Measurements from ENCODE around the gene MIEF2.

Gene MIEF2

DNA sequence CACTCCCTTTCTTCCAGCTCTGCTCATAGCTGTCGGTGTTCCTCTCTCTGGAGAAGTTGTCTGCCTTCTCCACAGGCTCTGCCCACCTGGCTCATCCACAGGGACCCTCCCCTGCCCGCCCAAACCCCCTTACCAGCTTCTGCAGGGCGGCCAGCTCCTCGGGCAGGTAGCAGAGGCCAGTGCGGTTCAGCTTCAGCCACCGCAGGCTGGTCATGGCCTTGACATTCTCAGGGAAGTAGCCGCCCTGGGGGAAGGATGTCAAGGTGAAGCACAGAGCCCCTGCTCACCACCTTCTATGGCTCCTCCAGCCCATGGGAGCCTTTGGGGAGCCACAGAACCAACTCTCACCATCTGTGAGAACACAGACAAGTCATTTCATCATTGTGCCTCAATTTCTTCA, 3.7 kb upstream of the MIEF2 start:
- DNase-seq (ENCODE audit: low read depth): no peak

- DNase-seq (ENCODE audit: low read depth): no peak
These were observed 3.0 kb upstream of the MIEF2 start for GRCh38 chr17:18257268-18257981.

GRCh38 chr17:18257982-18258355, 2.5 kb upstream of the MIEF2 start:
- no peak for DNase-seq (ENCODE audit: low read depth)

DNA sequence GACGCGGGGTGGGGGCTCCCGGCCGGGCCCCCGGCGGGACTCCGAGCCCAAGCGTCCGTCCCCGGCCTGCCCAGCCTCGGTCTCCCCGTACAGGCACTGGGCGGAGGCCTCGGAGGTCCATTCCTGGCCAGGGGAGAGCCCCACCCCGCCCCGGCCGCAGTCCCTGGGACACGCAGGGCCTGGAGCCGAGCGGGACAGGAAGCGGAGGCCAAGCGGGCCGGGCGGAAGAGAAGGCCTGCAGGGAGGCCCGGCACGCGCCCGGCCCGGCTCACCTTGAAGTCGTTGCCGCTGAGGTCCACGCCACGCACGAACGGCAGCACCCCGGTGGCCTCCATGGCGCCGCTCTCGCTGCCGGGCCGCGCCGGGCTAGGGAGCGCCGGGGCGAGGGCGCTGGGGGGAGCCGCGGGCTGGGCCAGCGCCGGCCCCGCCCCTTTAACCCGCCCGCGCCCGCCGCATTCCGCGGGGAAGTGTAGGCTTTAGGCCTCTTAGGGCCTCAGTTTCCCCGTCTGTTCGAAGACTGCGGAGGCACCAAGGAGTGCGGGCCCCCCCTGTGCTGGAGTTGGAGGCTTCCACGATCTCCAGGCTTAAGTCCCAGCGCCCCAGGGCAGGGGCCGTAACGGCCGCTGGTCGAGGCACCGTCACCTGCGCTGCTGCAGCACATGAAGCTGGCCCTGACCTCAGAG, 2.0 kb upstream of the MIEF2 start, which contains the start of gene FLII:
FLII (minus strand) TSS at position 383 of the 683 bp plus-strand sequence; CDS start at position 335, 48 bp downstream.
- peak; percentile 47 for DNase-seq (ENCODE audit: low read depth)

DNA sequence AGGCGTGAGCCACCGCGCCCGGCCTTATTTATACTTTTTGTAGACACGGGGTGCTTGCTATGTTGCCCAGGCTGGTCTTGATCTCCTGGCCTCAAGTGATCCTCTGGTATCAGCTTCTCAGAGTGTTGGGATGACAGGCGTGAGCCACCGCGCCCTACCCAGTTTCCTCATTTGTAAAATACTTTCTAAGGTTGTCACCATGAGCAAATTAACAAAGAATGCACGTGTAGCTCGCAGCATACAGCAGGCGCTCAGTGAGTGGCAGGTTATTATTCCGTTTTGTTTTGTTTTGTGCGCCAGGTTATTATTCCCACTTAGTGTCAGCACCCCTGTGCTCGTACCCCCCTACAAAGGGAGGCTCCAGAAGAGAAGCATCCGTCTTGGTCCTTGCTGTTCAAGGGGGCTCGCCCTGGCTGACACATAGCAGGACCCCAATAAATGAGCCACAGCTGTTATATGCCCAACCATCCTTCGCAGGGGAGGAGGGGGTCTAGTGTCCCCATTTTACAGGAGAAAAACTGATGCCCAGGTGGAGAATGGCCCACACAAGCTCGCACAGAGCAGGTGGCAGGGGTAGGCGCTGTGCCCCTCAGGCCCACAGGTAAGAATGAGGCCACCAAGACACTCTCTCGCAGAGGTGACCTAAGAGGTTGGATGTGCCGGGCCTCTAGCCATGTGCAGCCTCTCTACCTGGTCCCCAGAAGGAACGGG, 686 bp upstream of the MIEF2 start:
- DNase-seq (ENCODE audit: low read depth): no peak

- DNase-seq (ENCODE audit: low read depth): no peak
These were observed 669 bp downstream of the MIEF2 start for GRCh38 chr17:18261146-18261515.

- DNase-seq (ENCODE audit: low read depth): no peak
These were observed 1.2 kb downstream of the MIEF2 start for GRCh38 chr17:18261659-18262058.

DNA sequence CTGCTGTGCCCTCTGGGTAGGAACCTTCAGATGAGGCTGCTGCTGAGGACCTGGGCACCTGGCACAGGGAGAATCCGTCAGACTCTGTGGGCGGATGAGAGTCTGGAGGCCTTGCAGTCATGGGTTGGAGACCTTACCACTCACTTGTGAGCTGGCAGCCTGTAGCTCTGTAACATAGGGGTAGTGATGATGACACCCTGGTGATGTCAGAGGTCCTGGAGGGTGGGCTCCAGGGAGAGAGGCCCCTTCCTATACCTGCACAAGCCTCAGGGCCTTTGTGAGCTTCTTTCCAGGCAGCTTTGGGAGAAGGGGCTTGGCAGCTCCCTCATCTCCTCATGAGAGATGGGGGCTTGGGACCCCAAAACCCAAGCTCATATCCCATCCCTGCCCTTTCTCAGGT, 1.6 kb downstream of the MIEF2 start:
- no peak for DNase-seq (ENCODE audit: low read depth)

- DNase-seq (ENCODE audit: low read depth): no peak
These were observed 2.2 kb downstream of the MIEF2 start for GRCh38 chr17:18262641-18263040.

GRCh38 chr17:18263885-18264682, 3.6 kb downstream of the MIEF2 start:
- no peak for DNase-seq (ENCODE audit: low read depth)

- DNase-seq (ENCODE audit: low read depth): no peak
These were observed 6.9 kb downstream of the MIEF2 start for GRCh38 chr17:18267366-18267765.

DNA sequence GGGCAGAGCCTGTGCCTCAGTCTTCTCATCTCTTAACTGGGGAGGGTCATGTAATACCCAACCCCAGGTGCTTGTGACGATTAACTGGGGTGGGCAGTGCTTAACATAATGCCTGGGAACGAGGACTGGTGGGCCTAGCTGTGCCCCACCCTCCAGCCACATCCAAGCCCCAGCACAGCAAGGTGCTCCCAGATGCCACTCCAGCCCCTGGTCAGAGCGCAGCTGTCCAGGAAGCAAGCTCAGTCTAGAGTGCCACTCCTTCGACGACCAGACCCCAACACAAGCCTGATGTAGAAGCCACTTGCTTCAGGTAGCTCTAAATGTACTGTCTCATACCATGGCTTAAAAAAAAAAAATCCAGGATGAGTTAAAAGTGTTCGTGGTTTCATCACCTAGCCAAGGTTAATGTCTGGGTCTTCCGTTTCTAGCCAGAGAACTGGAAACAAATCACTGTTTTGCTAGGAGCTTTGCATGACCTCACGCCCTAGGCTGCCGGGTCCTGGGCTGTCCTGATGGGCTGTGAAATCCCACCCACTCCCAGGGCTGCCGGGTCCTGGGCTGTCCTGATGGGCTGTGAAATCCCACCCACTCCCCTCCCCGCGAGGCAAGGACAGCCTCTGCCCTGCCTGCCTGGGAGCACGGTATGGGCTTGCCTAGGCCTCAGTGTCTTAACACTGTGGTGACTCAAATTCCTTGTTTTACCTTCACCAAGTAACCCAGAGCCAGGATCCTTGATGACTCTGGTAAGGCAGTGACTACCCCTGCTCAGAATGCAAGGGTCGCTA, 7.7 kb downstream of the MIEF2 start:
- no peak for DNase-seq (ENCODE audit: low read depth)

GRCh38 chr17:18270046-18270931, 9.8 kb downstream of the MIEF2 start:
- DNase-seq (ENCODE audit: low read depth): no peak

GRCh38 chr17:18277076-18277475, 16.6 kb downstream of the MIEF2 start:
- no peak for DNase-seq (ENCODE audit: low read depth)

DNA sequence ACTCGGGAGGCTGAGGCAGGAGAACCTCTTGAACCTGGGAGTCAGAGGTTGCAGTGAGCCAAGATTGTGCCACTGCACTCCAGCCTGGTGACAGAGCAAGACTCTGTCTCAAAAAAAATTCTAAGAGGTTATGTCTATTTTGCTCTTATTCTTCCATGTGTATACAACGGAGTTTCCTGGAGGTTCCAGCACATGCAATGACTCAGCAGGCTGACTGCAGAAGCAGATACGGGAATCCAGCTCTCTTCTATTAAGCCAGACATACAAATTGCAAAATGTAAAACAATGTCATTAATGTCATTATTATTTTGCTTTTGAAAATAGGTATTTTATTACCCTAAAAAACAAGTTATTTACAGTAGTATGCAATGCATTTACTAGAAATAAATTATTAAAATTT, 18.4 kb downstream of the MIEF2 start:
- DNase-seq (ENCODE audit: low read depth): no peak

GRCh38 chr17:18280249-18280648, 19.8 kb downstream of the MIEF2 start:
- DNase-seq (ENCODE audit: low read depth): no peak

- DNase-seq (ENCODE audit: low read depth): no peak
These were observed 20.4 kb downstream of the MIEF2 start for GRCh38 chr17:18280766-18281371.

DNA sequence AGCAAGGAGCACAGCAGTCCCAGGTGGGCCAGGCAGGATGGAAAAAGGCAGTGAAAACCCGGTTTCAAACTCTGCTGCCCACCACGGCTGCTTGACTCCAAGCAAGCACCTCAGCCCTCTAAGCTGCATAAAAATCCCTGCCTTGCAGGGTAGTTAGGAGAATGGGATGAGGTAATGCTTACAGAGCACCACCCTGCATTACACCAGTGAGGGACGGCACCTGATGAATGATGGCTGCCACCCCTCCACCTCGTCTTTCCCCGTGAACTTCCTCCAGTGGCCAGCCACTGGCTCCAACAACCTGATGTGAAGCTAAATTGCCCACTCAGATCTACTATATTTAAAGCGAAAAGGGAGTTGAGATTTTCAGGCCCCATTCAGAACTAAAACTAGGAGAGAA, 21.3 kb downstream of the MIEF2 start:
- DNase-seq (ENCODE audit: low read depth): no peak

- no peak for DNase-seq (ENCODE audit: low read depth)
These were observed 24.8 kb downstream of the MIEF2 start for GRCh38 chr17:18285296-18285695.

Data from stimulated activated CD8-positive, alpha-beta memory T cell treated with anti-CD3 and anti-CD28 coated beads, Interleukin-15, amount 100 ng/mL, for 24 hours (primary cell).